HepG2 (cell line): ENCODE measurements around the gene LTA4H. TPM values are rescaled to one million over a fixed set of nuclear protein-coding genes. Genes with fewer than 3 reads are reported as not detected.
A peak's percentile ranks its signal among the peaks of the same experiment; 100 is the strongest.

Experiments used
- ATAC-seq: fragments of 200-7000 bp; cut with Tn5 transposase; 3 replicates; pipeline ENCODE4 v1.9.1; 2020; ENCODE audit warnings: mild to moderate bottlenecking, moderate library complexity
- BruUV-seq: library from RNA; stranded (reverse); fragments of 400-500 nt; replicated peaks from 2 replicates; lab custom pipeline; 2021; lab: Mats Ljungman, UMichigan
- CTCF ChIA-PET: fragments of 300-600 bp; formaldehyde crosslinking; extraction: SDS; loops from one replicate; lab custom pipeline; 2021; ENCODE audit warnings: low total read pairs, inconsistent platforms, low intra/inter-chr PET ratio; lab: Yijun Ruan, JAX
- POLR2A ChIA-PET: fragments of 350-600 bp; sonication (Branson Sonifier 250); formaldehyde crosslinking; loops from one replicate; lab custom pipeline; 2020; ENCODE audit warnings: antibody characterized with exemption, inconsistent platforms; lab: Yijun Ruan, JAX
- DNase-seq: peaks from one replicate; pipeline ENCODE4 v3.0.0-alpha.2; 2015; ENCODE audit warnings: low spot score
- FAIRE-seq: peaks from 3 replicates; lab custom pipeline; 2011; peaks lifted over from hg19 to GRCh38; lab: Jason Lieb, UNC
- H2AFZ ChIP-seq: one replicate; pipeline ENCODE4 v1.6.1; 2011; ENCODE audit warnings: low read length, inconsistent platforms
- H3K27ac ChIP-seq: fragments of 300-600 bp; 3 replicates; pipeline ENCODE4 v1.8.0; 2011; ENCODE audit warnings: mixed run types, mild to moderate bottlenecking, mixed read lengths, low read length, inconsistent platforms; ENCODE audit not compliant: insufficient read depth; ENCODE audit errors: extremely low read length
- H3K27me3 ChIP-seq, 2 experiments: fragments of 200-600 bp in 1 of 2; 2 replicates in 1 of 2; 3 replicates in 1 of 2; pipeline versions ENCODE4 v1.6.0 to v1.8.0; 2011; ENCODE audit warnings: low read length in 2 of 2, mild to moderate bottlenecking in 2 of 2, moderate library complexity in 2 of 2, inconsistent platforms in 1 of 2; ENCODE audit not compliant: insufficient read depth in 2 of 2, control insufficient read depth in 1 of 2
- H3K36me3 ChIP-seq, 2 experiments: fragments of 200-600 bp in 1 of 2; replicated peaks in 1 of 2; 2 replicates in 1 of 2; 3 replicates in 1 of 2; pipeline versions ENCODE4 v1.5.1 to v1.8.0; 2011; ENCODE audit warnings: low read length in 2 of 2, inconsistent platforms in 1 of 2; ENCODE audit not compliant: insufficient read depth in 2 of 2, control insufficient read depth in 1 of 2
- H3K4me1 ChIP-seq: 2 replicates; pipeline ENCODE4 v1.5.1; 2012; ENCODE audit warnings: low read length, inconsistent platforms; ENCODE audit not compliant: insufficient read depth
- H3K4me2 ChIP-seq: 2 replicates; pipeline ENCODE4 v1.6.0; 2011; ENCODE audit warnings: low read depth, low read length, inconsistent platforms
- H3K4me3 ChIP-seq, 3 experiments: fragments of 200-600 bp in 1 of 3; sonication (generic), shearing (Covaris generic) in 1 of 3; replicated peaks in 1 of 3; 2 replicates each; pipeline ENCODE4 v1.5.1; 2011 to 2016; ENCODE audit warnings: low read length in 3 of 3, inconsistent platforms in 2 of 3, low read depth in 2 of 3, mild to moderate bottlenecking in 2 of 3, control low read depth in 1 of 3, mixed read lengths in 1 of 3; ENCODE audit not compliant: insufficient read depth in 1 of 3
- H3K79me2 ChIP-seq: one replicate; pipeline ENCODE4 v1.6.1; 2011; ENCODE audit warnings: low read length, inconsistent platforms; ENCODE audit not compliant: insufficient read depth
- H3K9ac ChIP-seq: 2 replicates; pipeline ENCODE4 v1.6.0; 2011; ENCODE audit warnings: mild to moderate bottlenecking, low read depth, low read length, inconsistent platforms; ENCODE audit not compliant: insufficient read depth
- H3K9me3 ChIP-seq: 2 replicates; pipeline ENCODE4 v1.5.1; 2012; ENCODE audit warnings: mild to moderate bottlenecking, low read length
- H4K20me1 ChIP-seq: 2 replicates; pipeline ENCODE4 v1.6.0; 2011; ENCODE audit warnings: inconsistent platforms, mild to moderate bottlenecking, low read length, moderate library complexity; ENCODE audit not compliant: insufficient read depth
- CHCHD3 ChIP-seq: sonication (generic); formaldehyde crosslinking; IDR thresholded peaks from 2 replicates; pipeline ENCODE4 v1.8.0; 2022; ENCODE audit warnings: mild to moderate bottlenecking, missing genetic modification reagents, moderate library complexity
- FOXO4 ChIP-seq: sonication (generic); formaldehyde crosslinking; conservative IDR thresholded peaks from 2 replicates; pipeline ENCODE4 v1.8.1; 2023; ENCODE audit warnings: missing genetic modification reagents
- ONECUT2 ChIP-seq: sonication (generic); formaldehyde crosslinking; IDR thresholded peaks from 2 replicates; pipeline ENCODE4 v1.4.0; 2020; ENCODE audit warnings: missing genetic modification reagents
- RBAK ChIP-seq: sonication (generic); formaldehyde crosslinking; IDR thresholded peaks from 2 replicates; pipeline ENCODE4 v1.5.1; 2020; ENCODE audit warnings: mild to moderate bottlenecking, missing genetic modification reagents
- SMAD1 ChIP-seq: sonication (generic); formaldehyde crosslinking; IDR thresholded peaks from 2 replicates; pipeline ENCODE4 v1.4.0; 2020; ENCODE audit warnings: missing genetic modification reagents, low read depth, mild to moderate bottlenecking, borderline replicate concordance
- SNRNP70 ChIP-seq: fragments of 200-400 bp; formaldehyde crosslinking; IDR thresholded peaks from 2 replicates; pipeline ENCODE4 v1.6.1; 2017; ENCODE audit warnings: mild to moderate bottlenecking, low read depth, low read length, moderate library complexity
- SRY ChIP-seq: sonication (generic); formaldehyde crosslinking; IDR thresholded peaks from 2 replicates; pipeline ENCODE4 v1.8.0; 2022; ENCODE audit warnings: mild to moderate bottlenecking, missing genetic modification reagents
- TAF15 ChIP-seq: fragments of 200-400 bp; formaldehyde crosslinking; IDR thresholded peaks from one replicate; pipeline ENCODE4 v1.6.1; 2018; ENCODE audit warnings: mild to moderate bottlenecking, low read depth, low read length; ENCODE audit not compliant: poor library complexity, severe bottlenecking
- ZFP37 ChIP-seq: sonication (generic); formaldehyde crosslinking; IDR thresholded peaks from 2 replicates; pipeline ENCODE4 v1.4.0; 2020; ENCODE audit warnings: missing genetic modification reagents, borderline replicate concordance
- ZKSCAN8 ChIP-seq: IDR thresholded peaks from 2 replicates; pipeline ENCODE4 v1.6.1; 2016; ENCODE audit warnings: borderline replicate concordance, missing genetic modification reagents, missing compliant biosample characterization
- ZNF205 ChIP-seq: IDR thresholded peaks from 2 replicates; pipeline ENCODE4 v1.6.1; 2018; ENCODE audit warnings: missing biosample characterization, missing genetic modification reagents
- ZNF318 ChIP-seq: sonication (generic); formaldehyde crosslinking; IDR thresholded peaks from 2 replicates; pipeline ENCODE4 v1.4.0; 2020; ENCODE audit warnings: mild to moderate bottlenecking, missing genetic modification reagents
- ZNF746 ChIP-seq: sonication (generic); formaldehyde crosslinking; IDR thresholded peaks from 2 replicates; pipeline ENCODE4 v1.8.0; 2022; ENCODE audit warnings: mild to moderate bottlenecking, missing genetic modification reagents
- WGBS: methylation state at CpG from one replicate; pipeline ENCODE4 v1.1.6; 2017; ENCODE audit warnings: low lambda C conversion rate; 5-methylcytosine and 5-hydroxymethylcytosine counted together
- in situ Hi-C: cut with HindIII; loops from 2 replicates; pipeline ENCODE4 v1.10.0; 2017; ENCODE audit warnings: low pct_unique_long_range_greater_than_20kb; ENCODE audit not compliant: extremely low pct_ligation_motif_present
- intact Hi-C: fragments of 100-400 bp; cut with micrococcal nuclease; formaldehyde crosslinking; loops from one replicate; pipeline ENCODE4 v1.10.0; 2022; ENCODE audit not compliant: unreplicated experiment
- polyA plus RNA-seq, 8 experiments: library from polyadenylated mRNA; depleted of rRNA in 3 of 8; stranded (reverse) in 7 of 8; unstranded in 1 of 8; fragments of >200 nt; fragmentation: Illumina TruSeq in 4 of 8; extraction: Trizol in 4 of 8; gene quantifications; 2 replicates each; pipeline versions ENCODE4 v1.2.1 to v1.2.3, GENCODE V29; 2011 to 2016; ENCODE audit warnings: low read depth in 4 of 8, missing spikeins in 1 of 8, mixed read lengths in 1 of 8; ENCODE audit not compliant: insufficient read depth in 1 of 8
- total RNA-seq, 5 experiments: library from RNA; depleted of rRNA; stranded (reverse); fragments of >200 nt; fragmentation: Illumina TruSeq; extraction: Trizol; gene quantifications; 2 replicates each; pipeline ENCODE4 v1.2.3, GENCODE V29; 2016; ENCODE audit warnings: low read depth in 1 of 5

The LTA4H gene
- total and polyA plus RNA-seq, 2 of the 13 experiments (the other 11 are each of a cell fraction or from before 2014, with no cell fraction given) = 87.5 to 90.4 TPM

- no peak overlapping the region for H3K4me3 ChIP-seq
- H4K20me1 ChIP-seq = no peaks in the 10 kb centered on the region
- POLR2A ChIA-PET = interaction anchor here (1.7 to 5.2 kb wide), 7 partner anchors 19 to 78 kb away, joined by 6 to 46 read pairs (median 24); partner anchors contain the start of genes AMDHD1 and CCDC38
- no peaks in the 10 kb centered on the region for H3K79me2 ChIP-seq
- no peak overlapping the region for H3K9ac ChIP-seq
- BruUV-seq = no TSS peak
- intact Hi-C loops (loop anchor here (2.0 to 5.0 kb wide), 4 partner anchors 20 to 140 kb away; partner anchors contain the start of genes AMDHD1, CCDC38 and SNRPF), in situ Hi-C loops (loop anchor here (5.0 to 25.0 kb wide), 2 partner anchors 80 to 410 kb away; no protein-coding TSS in a partner anchor)
- DNase-seq (no peak), ATAC-seq (no peak), FAIRE-seq (no peak)
- no peaks in the 10 kb centered on the region for H3K27me3 ChIP-seq
- no peak overlapping the region for H3K27ac ChIP-seq
- 95% methylated on average over 3 of the region's 3 CpGs for WGBS
- peaks cover 54% of the 10 kb centered on the region for H3K4me1 ChIP-seq
- H3K36me3 ChIP-seq = peaks cover 0 to 6% of the 10 kb centered on the region in 2 experiments; a peak in 2 of 5 replicates
- H3K9me3 ChIP-seq = no peaks in the 10 kb centered on the region
- peak overlapping the region; percentile 16 for H3K4me2 ChIP-seq
- CTCF ChIA-PET = interaction anchor here (2.0 to 3.6 kb wide), 2 partner anchors 79 to 177 kb away, joined by 7 to 35 read pairs; no protein-coding TSS in a partner anchor
- no peak overlapping the region for H2AFZ ChIP-seq
- TF ChIP-seq TAF15 = no peak
- TF ChIP-seq ZKSCAN8 (CRISPR knock-in tag) = no peak
- no peak for TF ChIP-seq ZNF318 (CRISPR knock-in tag)
- TF ChIP-seq ZNF205 (CRISPR knock-in tag) = no peak
- TF ChIP-seq RBAK (CRISPR knock-in tag) = no peak
- TF ChIP-seq ZFP37 (CRISPR knock-in tag) = no peak
- TF ChIP-seq CHCHD3 (CRISPR knock-in tag) = no peak
- TF ChIP-seq ONECUT2 (CRISPR knock-in tag) = no peak
- no peak for TF ChIP-seq SRY
- TF ChIP-seq SNRNP70 = no peak
- TF ChIP-seq ZNF746 = no peak
- no peak for TF ChIP-seq SMAD1 (CRISPR knock-in tag)
- TF ChIP-seq FOXO4 (CRISPR knock-in tag) = no peak
These were observed 38.1 kb downstream of the LTA4H start for GRCh38 chr12:95997276-95997675.
